HUDEP-2 (cell line): ENCODE data around the gene BMPR1A.
"Not testable (repeated sequence)": the region's sequence is repeated elsewhere in the genome, so short reads cannot be mapped to it uniquely, and the experiment has no call there.

Source experiments
- DNase-seq, 76 experiments: peaks; one replicate each; lab custom pipeline; 2025; ENCODE audit not compliant: unreplicated experiment in 76 of 76; lab: John Stamatoyannopoulos, UW

The BMPR1A gene

DNA sequence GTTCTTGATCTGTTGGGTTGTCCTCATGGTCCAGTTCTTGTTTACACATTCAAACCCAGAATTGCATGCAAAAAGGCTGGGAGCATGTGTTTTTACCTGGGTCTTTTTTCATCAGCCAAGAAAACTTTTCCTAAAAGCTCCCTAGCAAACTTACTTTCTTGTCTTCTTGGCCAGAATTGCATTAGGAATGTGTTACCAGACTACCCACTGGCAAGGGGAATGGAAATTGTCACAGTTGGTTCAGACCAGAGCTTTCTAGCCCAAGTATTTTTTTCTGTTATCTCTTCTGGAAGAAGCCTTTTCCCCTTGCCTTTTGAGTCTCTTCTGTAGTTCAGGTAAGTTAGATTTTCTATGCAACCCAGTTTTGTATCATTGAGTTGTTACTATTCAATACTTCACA lies 77.5 kb downstream of the BMPR1A start:
- no peak for DNase-seq

DNA sequence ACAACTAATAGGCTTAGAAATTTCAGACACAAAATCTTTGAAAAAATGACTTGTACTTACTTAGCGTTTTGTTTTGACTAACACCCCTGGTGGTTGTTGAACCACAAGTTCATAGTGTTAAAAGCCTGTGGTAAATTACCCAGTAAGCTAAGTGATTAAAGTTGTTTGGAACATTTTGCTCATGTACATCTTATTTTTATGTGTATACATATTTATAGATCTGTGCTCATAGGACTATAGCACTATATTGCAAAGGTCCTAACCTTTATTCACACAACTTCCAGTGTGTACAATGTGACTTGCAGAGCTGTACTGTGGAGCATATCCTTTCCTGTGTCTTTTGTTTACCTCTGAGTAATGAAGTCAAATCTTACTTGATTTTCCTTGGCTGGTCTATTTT lies 79.6 kb downstream of the BMPR1A start:
- no peak for DNase-seq

DNA sequence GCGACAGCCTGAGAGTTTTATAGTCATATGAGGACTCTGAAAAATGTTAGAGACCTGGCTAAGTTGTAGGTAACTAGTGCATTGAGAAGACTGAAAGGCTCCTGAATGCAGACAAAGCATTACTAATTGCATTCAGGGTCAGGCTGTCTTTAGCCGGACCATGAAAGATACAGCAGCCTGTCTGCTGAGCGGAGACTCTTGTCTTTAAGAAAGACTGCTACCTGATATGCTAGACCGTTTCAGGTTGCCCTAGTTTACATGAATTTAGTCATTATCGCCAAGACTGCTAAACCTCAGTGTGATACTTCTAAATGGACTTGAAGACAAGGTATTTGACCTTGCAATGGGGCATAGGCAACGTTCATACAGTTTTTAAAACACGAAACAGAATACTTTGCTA lies 81.2 kb downstream of the BMPR1A start:
- no peak for DNase-seq

DNA sequence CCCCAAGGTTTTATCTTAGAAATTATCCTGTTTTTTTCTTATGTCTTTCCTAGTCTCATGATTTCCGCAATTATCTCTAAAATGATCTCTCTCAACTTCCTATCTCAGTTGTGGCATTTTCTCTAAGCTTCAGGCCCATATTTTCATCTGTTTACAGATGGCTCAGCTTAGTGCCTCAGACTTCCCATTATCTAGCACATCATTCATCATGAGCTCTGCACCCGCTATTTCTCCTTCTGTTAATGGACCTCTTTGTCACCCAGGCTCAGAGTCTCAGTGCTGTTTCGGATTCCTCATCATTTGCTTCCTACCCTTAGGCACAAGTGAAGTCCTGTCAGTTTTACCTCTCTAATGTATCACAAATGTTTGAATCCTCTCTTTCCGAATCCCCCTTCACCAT lies 84.1 kb downstream of the BMPR1A start:
- DNase-seq: no peak

DNA sequence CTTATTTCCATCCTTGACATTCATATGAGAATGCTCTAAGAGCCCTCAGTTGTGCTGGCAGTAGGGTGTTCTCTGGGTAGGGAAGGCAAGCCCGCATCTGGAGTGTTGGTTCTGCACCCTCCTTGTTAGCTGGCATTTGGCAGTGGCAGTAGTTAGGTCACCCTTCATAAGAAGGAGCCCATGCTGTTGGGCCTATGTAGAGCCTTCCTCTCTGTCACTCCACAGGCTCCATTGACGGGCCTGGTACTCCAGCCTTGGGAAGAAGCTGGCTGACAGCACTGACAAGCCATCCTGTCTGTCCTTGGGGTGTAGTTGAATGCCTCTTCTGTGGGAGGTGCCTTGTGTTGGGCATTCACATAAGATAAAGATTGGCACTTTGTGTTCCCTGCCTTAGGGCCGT lies 89.7 kb downstream of the BMPR1A start:
- DNase-seq: peak in 30 of 76 experiments; percentile 4 to 57 (median 24)

DNA sequence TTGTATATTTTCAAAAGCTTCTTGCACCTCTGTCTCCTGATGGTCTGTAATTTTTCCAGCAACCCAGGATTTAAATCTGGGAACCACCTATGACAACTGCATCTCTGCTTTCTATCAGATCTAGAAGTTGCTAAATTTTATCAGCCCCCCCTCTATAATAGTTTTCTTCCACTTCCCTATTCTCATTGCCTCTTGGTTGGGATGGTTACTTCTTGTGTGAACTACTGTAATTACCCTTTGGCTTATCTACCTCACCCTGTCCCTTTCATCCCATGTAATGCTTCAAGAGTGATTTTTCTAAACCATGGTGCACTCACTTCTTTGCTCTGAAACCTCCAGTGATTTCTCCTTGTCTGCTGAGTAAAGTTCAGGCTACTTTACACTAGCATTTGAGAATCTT lies 92.3 kb downstream of the BMPR1A start:
- no peak for DNase-seq

DNA sequence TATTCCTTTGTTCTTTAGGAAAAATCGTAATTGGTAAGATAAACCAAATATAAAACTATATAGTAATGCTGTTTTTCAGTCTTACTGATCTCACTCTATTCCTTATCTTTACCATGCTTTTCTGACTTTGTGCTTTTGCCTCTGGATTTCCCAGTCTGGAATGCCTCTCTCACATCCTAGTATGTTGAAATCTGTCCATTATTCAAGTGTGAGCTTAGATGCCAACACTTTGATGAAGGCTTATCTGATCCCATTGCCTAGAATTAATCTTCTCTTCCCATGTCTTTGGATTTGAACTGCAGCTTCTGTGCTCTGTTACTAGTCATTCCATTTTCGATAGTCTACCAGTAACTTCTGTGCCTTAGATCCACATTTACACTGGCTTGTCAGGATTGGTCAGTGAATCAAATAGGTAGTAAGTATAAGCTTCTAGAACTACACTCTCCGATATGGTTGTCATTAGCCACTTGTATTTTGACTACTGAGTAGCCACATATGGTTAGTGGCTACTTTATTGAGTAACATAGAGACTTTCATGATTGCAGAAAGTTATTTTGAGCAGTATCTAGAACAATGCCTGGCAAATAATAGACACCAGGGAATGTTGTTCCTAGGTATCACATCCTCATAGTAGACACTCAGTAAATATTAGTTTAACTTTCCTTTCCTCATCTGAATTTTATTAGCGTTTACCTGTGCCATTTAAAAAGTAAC lies 92.9 kb downstream of the BMPR1A start:
- no peak for DNase-seq

DNA sequence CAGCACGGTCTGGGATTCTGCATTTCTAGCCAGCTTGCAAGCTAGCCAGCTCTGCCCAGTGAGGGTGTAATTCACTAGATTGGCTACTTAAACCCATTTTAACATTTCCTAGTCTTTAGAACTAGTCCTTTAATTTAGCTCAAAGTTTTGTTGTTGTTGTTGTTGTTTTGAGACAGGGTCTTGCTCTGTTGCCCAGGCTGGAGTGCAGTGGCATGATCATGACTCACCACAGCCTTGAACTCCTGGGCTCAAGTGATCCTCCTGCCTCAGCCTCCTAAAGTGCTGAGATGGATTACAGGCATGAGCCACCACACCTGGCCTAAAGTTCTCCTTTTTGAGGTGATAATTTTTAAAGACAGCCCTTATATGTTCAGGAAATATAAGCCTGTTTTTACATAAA lies 94.1 kb downstream of the BMPR1A start:
- no peak for DNase-seq

DNA sequence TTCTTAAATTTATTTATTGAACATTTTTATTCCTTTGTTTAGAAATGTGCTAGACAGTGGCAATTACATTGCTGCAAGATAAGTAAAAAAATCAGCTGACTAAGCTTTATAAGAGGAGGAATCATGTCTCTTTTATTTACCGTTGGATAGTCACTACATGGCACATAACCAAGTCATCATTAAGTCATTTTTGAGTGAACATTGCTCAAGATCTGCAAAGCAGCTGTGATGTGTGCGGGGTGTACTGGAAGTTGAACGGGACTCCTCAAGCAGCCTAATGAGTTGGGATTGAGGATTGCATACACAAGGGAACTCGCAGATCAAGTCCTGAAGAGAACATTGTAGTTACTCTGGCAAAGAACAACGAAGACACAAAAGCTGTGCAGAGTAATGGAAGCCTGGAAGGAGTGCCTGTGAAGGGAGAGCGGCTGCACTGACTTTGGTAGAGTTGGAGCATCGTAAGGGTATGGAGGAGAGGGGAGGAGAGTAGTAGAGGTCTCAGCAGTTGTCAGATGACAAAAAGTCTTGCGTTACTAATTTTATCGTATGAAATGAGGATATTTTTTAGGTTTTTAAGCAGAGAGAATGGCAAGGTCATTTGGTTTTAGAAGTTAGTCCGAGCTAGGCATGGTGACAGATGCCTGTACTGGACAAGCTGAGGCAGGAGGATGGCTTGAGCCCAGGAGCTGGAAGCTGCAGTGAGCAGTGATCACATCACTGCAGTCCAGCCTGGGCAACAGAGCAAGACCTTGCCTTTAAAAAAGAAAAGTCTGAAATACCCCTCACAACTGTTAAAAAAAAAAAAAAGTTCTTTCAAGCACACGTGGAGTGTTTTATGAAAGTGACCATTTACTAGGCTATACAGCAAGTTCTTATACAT lies 95.1 kb downstream of the BMPR1A start:
- DNase-seq: no peak

DNA sequence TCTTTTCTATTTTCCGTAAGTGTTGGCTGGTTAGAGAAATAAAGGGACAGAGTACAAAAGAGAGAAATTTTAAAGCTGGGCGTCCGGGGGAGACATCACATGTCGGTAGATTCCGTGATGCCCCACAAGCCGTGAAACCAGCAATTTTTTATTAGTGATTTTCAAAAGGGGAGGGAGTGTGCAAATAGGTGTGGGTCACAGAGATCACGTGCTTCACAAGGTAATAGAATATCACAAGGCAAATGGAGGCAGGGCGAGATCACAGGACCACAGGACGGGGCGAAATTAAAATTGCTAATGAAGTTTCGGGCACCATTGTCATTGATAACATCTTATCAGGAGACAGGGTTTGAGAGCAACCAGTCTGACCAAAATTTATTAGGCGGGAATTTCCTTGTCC lies 97.2 kb downstream of the BMPR1A start:
- DNase-seq: not testable (repeated sequence)

DNA sequence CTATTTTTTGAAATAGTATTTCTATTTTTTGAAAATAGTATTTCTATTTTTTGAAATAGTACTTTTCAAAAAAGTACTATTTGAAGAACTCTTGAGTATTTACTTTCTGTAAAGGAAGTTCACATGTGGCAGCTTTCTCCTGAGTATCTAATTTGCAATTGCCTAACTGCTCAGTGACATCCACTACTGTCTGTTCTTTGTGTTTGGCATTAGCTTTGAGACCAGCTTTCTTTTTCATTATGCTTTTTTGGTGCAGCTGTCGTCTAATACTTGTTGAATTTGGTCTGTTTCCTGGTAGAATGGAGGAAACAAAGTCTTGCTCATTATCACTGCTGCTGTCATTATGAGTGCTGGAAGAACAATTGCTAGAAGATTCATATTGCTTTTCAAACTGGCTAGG lies 99.1 kb downstream of the BMPR1A start:
- no peak for DNase-seq

DNA sequence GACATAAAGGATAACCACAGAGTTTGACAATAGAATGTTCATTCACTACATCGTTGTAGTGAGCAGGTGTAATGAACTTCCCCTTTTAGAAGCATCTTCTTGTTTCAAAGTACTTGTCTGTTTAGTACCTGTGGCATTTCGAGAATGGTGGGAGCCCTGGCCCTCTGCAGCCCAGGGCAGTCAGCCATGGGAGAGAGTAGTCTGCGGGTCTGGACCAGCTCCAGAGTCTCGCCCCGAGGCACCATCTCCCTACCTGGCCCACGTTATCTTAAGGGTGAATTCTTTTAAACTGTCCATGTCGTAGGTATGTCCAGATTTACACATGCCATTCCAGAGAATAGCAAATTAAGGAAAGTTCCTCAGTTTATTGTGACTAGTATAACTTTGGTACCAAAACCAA lies 99.7 kb downstream of the BMPR1A start:
- DNase-seq: no peak

DNA sequence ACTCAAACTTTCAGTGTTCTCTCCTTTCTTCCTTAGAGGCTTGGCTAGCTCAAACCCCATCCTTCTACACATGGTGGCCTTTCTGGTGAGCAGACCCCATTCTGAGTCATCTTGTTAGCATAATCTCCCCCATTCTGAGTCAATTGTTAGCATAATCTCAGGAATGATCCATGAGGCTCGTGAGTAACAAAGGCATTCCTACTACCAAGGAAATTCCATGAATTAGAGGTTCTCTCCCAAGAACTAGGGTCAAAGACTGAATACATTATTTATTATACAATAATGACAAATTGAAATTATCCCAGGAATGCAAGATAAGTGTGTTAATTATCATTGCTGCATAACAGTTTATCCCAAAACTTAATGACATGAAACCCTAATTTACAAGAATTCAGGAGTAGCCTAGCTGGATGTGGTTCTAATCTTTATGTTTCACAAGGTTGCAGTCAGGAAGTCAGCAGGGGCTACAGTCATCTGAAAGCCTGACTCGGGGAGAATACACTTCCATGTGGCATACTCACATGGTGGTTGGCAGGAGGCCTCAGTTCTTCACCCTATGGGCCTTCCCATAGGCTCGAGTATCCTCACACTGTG lies 100.8 kb downstream of the BMPR1A start:
- DNase-seq: no peak

DNA sequence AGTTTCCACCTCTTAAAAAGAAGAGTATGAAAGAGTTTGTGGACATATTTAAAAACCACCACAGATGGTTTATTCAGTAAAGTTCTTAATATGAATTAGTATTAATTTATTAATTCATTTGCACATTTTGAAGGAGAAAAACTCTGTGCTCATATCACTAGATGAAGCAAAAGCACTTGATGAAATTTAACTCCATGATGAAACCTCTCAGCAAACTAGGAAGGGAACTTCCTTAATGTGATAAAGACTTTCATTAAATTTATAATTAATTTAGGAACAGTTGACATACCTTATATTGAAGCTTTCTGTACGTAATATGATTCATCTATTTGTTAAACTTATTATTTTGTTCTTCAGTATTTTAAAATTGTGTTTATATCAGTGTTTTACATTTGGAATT lies 101.6 kb downstream of the BMPR1A start:
- DNase-seq: no peak

DNA sequence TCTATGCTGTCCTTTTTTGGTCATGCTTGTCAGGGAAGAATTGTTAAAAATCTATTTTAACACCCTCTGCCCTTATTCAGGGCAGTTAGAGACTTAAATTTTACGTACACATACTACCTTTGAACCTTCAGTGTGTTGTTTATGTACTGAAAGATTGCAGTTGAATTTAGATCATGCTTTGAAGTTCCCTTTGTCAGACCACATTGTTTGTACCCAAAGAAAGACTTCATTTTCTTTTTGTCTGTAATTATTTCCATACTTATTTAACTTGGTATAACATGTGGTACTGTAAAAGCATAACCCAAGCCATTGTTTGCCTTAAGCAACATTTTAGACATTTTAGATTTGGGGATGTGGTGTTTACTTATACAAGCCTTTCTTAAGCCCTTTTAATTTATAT lies 104.9 kb downstream of the BMPR1A start:
- DNase-seq: no peak

DNA sequence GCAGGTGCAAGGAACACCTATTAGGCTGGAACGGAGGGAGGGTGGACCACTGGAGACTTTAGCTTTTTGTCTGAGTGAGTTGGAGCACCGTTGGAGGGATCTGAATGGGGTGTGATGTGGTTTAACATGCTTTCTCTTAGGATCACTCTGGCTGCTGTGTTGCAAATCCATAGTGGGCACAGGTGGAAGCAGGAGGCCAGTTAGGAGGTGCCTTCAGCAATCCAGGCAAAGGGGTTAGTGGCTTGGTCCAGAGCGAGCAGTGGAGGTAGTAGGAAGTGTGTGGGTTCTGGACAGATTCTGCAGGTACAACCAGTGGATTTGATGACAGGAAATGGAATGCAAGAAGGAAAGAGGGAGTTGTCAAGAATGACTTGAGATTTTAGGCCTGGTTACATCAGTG lies 106.0 kb downstream of the BMPR1A start:
- DNase-seq: no peak

DNA sequence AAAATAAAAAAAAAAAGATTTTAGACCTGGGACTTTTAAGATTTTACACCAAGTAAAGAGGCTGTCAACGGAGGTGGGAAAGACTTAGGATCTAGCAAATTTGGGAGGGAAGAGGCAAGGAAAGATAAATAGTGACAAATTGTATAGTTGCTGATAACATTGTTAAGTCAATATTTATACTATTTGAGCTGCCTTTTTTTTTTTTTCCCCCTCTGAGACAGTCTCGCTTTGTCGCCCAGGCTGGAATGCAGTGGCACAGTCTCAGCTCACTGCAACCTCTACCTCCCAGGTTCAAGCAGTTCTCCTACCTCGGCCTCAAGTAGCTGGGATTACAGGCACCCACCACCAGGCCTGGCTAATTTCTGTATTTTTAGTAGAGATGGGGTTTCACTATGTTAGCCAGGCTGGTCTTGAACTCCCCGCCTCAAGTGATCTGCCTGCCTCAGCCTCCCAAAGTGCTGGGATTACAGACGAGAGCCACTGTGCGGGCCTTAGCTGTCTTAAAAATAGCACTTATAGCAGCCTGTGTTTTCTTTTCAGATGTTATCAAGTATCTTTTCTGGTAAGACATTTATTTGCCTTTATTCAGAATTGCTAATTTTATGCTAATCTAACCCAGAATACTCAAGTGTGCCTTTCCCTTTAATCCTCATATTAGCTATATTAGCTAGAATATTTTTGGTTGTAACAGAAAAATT lies 106.5 kb downstream of the BMPR1A start:
- no peak for DNase-seq

DNA sequence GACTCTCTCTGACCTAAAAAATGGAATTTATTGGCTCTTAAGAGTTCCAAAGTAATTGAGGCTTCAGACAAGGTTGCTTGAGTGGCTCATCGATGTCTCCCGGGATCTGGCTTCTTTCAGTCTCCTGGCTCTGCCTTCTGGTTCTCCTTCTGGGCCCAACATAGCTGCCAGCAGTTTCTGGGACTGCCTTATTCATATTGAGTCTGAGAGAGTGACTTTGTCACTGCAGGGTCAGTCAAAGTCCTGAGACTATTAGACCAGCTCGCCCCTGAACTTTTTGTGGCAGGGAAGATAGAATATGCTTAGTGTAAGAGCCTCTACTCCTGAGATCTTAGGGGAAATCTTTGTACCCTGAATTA lies 107.0 kb downstream of the BMPR1A start:
- no peak for DNase-seq

DNA sequence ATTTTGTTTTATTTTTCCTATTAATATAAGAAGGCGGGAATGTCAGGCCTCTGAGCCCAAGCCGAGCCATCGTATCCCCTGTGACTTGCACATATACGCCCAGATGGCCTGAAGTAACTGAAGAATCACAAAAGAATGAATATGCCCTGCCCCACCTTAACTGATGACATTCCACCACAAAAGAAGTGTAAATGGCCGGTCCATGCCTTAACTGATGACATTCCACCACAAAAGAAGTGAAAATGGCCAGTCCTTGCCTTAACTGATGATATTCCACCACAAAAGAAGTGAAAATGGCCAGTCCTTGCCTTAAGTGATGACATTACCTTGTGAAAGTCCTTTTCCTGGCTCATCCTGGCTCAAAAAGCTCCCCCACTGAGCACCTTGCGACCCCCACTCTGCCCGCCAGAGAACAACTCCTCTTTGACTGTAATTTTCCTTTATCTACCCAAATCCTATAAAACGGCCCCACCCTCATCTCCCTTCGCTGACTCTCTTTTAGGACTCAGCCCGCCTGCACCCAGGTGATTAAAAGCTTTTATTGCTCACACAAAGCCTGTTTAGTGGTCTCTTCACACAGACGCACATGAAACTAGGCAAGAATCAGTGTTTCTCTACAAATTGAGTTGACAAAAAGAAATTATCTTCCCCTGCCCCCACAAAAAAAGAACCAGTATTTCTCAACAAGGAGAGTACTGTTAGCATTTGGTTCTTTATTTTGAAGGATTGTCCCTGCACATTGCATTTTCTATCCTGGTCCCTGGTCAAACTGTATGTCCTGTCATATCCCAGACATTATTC lies 108.8 kb downstream of the BMPR1A start:
- DNase-seq: peak in 2 of 76 experiments; percentile 3 to 4

DNA sequence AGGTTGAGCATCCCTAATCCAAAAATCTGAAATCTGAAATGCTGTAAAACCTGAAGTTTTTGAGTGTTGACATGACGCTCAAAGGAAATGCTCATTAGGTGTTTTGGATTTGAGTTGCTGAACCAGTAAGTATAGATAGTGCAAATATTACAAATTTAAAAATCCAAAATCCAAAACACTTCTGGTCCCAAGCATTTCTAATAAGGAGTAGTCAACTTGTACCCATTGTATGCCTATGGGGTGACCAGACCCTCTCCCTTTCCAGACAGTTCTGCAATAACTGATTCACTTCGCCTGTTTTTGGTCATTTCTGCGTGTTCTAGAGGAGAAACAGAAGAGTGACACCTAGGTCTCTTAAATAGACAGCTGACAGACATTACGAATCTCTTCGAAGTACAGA lies 110.7 kb downstream of the BMPR1A start:
- no peak for DNase-seq
